ENCODE results near the gene SIAH3. TPM values are rescaled to one million over a fixed set of nuclear protein-coding genes. Genes with fewer than 3 reads are reported as not detected.

Gene SIAH3
- total and polyA plus RNA-seq, 9 of the 15 experiments (the other 6 are each of a cell fraction or from before 2014, with no cell fraction given): not detected

DNA sequence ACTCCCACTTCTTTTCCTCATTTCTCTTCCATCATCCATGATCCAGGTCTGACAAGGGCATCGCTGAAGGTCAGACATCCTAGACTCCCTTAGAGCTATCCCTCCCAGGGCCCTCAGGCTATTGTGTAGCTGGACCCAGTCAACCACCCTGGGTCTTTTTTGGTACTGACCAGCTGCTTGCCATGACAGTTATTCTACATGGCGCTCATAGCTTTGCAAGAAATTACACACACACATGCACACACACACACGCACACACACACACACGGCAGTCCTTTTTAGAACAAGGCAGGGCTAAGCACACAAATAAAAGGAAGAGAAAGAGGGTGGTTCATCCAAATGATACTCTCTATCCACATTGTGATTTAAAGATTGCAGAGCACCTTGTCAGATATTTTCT lies 18.3 kb downstream of the SIAH3 start (continued):
- no peak for TF ChIP-seq NBN (IDR thresholded peaks at IDR 0.05; ENCODE audit: low read depth)
- no peak for TF ChIP-seq KLF10 (CRISPR knock-in tag; IDR thresholded peaks at IDR 0.05)
- TF ChIP-seq RHOXF2B (CRISPR knock-in tag; conservative IDR thresholded peaks at IDR 0.05): no peak
- TF ChIP-seq, protein P1, sequence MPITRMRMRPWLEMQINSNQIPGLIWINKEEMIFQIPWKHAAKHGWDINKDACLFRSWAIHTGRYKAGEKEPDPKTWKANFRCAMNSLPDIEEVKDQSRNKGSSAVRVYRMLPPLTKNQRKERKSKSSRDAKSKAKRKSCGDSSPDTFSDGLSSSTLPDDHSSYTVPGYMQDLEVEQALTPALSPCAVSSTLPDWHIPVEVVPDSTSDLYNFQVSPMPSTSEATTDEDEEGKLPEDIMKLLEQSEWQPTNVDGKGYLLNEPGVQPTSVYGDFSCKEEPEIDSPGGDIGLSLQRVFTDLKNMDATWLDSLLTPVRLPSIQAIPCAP (CRISPR knock-in tag; IDR thresholded peaks at IDR 0.05; ENCODE audit: borderline replicate concordance): no peak

DNA sequence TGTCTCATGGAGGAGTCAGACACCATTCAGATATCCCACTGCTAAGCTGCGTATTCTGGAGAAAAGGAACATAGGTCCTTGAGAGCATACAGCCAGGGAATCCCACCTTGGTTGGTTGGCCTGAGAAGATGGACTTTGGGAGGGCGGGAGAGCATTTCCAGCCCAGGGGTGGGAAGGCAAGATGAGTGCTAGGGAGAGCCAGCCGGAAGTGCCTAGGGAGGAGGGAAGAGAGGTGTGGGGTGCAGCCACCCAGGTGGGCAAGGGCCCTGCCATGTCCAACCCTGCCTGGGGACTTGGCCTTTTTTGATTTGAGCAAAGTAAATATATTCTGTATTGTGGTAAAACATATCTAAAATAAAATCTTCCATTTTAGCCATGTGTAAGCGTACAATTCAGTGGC lies 19.7 kb downstream of the SIAH3 start:
- no peak overlapping the region for H3K9ac ChIP-seq (ENCODE audit: insufficient read depth in 1 of 2, low read depth in 2 of 2, low read length in 2 of 2)
- no peaks in the 10 kb centered on the region for H3K79me2 ChIP-seq (ENCODE audit: control insufficient read depth, insufficient read depth, low read length)
- no peak overlapping the region for H3K27ac ChIP-seq (ENCODE audit: extremely low read depth, low read depth, low read length)
- no peaks in the 10 kb centered on the region for H4K20me1 ChIP-seq (replicated peaks; ENCODE audit: control insufficient read depth, insufficient read depth, low read length)
- in situ Hi-C loops (cut with MboI): no loop called here
- H3K36me3 ChIP-seq (ENCODE audit: control insufficient read depth, insufficient read depth, low read length): no peaks in the 10 kb centered on the region
- no peak overlapping the region for H3K4me2 ChIP-seq (ENCODE audit: insufficient read depth, low read length)
- ATAC-seq (no peak), FAIRE-seq (no peak), DNase-seq (ENCODE audit: extremely low read depth in 1 of 4, low spot score in 3 of 4) (no peak)
- intact Hi-C loops (cut with micrococcal nuclease): no loop called here
- POLR2A ChIA-PET: no interaction called here
- WGBS (ENCODE audit: insufficient coverage, low coverage, missing lambda C conversion rate): 1% methylated on average over 4 of the region's 4 CpGs
- BruUV-seq (replicated peaks): no TSS peak
- no peak overlapping the region for H3K4me3 ChIP-seq
- no peak overlapping the region for H2AFZ ChIP-seq (ENCODE audit: low read depth, low read length)
- H3K4me1 ChIP-seq (replicated peaks in 1 of 2; ENCODE audit: control insufficient read depth in 2 of 2, insufficient read depth in 2 of 2, low read length in 2 of 2): no peaks in the 10 kb centered on the region
- H3K9me1 ChIP-seq (ENCODE audit: control insufficient read depth, insufficient read depth, low read length): no peaks in the 10 kb centered on the region
- no peaks in the 10 kb centered on the region for H3K9me3 ChIP-seq (replicated peaks; ENCODE audit: control insufficient read depth, insufficient read depth, low read depth, low read length)
- CTCF ChIA-PET (ENCODE audit: low intra/inter-chr PET ratio): no interaction called here
- H3K27me3 ChIP-seq (ENCODE audit: control insufficient read depth in 2 of 2, insufficient read depth in 2 of 2, low read length in 2 of 2): peaks cover 0 to 9% of the 10 kb centered on the region in 2 experiments; a peak in 1 of 5 replicates
- TF ChIP-seq PHB2 (IDR thresholded peaks at IDR 0.05; ENCODE audit: low read depth) (no peak), CHD4 (IDR thresholded peaks at IDR 0.05; ENCODE audit: insufficient read depth, insufficient replicate concordance, low read depth, low read length, poor library complexity, severe bottlenecking) (no peak), ETS2 (tag; IDR thresholded peaks at IDR 0.05; ENCODE audit: borderline replicate concordance, poor library complexity, severe bottlenecking) (no peak)
- TF ChIP-seq, protein P2, sequence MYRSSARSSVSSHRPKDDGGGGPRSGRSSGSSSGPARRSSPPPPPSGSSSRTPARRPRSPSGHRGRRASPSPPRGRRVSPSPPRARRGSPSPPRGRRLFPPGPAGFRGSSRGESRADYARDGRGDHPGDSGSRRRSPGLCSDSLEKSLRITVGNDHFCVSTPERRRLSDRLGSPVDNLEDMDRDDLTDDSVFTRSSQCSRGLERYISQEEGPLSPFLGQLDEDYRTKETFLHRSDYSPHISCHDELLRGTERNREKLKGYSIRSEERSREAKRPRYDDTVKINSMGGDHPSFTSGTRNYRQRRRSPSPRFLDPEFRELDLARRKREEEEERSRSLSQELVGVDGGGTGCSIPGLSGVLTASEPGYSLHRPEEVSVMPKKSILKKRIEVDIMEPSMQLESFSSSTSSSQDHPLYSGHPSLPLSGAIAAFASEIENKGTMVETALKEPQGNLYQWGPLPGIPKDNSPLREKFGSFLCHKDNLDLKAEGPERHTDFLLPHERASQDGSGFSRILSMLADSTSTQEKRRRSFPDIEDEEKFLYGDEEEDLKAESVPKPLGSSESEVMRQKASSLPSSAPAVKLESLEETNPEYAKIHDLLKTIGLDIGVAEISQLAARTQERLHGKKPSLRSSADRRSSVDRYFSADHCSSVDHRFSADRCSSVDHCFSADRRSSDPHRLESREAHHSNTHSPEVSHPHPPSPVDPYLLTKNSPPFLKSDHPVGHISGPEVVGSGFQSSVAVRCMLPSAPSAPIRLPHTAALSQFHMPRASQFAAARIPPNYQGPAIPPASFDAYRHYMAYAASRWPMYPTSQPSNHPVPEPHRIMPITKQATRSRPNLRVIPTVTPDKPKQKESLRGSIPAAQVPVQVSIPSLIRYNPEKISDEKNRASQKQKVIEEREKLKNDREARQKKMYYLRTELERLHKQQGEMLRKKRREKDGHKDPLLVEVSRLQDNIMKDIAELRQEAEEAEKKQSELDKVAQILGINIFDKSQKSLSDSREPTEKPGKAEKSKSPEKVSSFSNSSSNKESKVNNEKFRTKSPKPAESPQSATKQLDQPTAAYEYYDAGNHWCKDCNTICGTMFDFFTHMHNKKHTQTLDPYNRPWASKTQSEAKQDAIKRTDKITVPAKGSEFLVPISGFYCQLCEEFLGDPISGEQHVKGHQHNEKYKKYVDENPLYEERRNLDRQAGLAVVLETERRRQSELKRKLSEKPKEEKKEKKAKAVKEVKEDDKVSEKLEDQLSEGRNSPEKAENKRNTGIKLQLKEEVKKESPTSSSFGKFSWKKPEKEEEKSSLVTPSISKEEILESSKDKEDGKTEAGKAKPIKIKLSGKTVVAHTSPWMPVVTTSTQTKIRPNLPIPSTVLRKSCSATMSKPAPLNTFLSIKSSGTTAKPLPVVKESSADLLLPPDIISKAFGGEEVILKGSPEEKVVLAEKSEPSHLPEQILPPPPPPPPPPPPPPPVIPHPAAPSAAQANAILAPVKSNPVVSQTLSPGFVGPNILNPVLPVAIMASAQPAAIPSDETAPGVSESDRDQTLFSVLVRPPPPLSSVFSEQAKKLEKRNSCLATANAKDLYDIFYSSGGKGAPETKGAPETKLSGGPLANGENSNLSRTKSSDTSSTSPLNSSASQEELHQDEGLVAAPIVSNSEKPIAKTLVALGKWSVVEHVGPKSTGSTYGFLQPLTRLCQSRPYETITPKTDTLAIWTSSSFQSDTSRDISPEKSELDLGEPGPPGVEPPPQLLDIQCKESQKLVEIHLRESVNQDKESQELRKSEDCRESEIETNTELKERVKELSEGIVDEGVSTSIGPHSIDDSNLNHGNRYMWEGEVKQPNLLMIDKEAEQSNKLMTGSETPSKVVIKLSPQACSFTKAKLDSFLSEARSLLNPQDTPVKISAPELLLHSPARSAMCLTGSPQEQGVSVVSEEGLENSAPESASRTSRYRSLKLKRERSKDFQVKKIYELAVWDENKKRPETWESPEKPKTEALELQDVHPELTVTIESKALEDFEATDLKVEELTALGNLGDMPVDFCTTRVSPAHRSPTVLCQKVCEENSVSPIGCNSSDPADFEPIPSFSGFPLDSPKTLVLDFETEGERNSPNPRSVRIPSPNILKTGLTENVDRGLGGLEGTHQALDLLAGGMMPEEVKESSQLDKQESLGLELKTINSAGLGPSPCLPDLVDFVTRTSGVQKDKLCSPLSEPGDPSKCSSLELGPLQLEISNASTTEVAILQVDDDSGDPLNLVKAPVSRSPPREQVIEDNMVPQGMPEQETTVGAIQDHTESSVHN (IDR thresholded peaks at IDR 0.05; ENCODE audit: borderline replicate concordance in 1 of 2, low read depth in 1 of 2): no peak
- TF ChIP-seq, protein P3, sequence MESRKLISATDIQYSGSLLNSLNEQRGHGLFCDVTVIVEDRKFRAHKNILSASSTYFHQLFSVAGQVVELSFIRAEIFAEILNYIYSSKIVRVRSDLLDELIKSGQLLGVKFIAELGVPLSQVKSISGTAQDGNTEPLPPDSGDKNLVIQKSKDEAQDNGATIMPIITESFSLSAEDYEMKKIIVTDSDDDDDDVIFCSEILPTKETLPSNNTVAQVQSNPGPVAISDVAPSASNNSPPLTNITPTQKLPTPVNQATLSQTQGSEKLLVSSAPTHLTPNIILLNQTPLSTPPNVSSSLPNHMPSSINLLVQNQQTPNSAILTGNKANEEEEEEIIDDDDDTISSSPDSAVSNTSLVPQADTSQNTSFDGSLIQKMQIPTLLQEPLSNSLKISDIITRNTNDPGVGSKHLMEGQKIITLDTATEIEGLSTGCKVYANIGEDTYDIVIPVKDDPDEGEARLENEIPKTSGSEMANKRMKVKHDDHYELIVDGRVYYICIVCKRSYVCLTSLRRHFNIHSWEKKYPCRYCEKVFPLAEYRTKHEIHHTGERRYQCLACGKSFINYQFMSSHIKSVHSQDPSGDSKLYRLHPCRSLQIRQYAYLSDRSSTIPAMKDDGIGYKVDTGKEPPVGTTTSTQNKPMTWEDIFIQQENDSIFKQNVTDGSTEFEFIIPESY (CRISPR knock-in tag; IDR thresholded peaks at IDR 0.05): no peak
